ENCODE measurements around the gene CCND3. TPM values are rescaled to one million over a fixed set of nuclear protein-coding genes. Genes with fewer than 3 reads are reported as not detected.

Gene CCND3
- polyA plus RNA-seq, 2 of the 4 experiments (the other 2 are of a cell fraction): 112 to 228 TPM

- 93% methylated on average over 2 of the region's 2 CpGs for WGBS (ENCODE audit: missing lambda C conversion rate)
- TF ChIP-seq CBX8 (IDR thresholded peaks at IDR 0.05) (no peak), ZFP36 (IDR thresholded peaks at IDR 0.05; ENCODE audit: borderline replicate concordance, partially characterized antibody) (no peak), PBX3 (IDR thresholded peaks at IDR 0.05) (no peak), CHD2 (IDR thresholded peaks at IDR 0.05; ENCODE audit: low read length, partially characterized antibody) (no peak), SREBF2 (IDR thresholded peaks at IDR 0.05) (no peak), SMC3 (IDR thresholded peaks at IDR 0.05) (no peak), HES2 (IDR thresholded peaks at IDR 0.05) (no peak), TFCP2L1 (CRISPR knock-in tag; IDR thresholded peaks at IDR 0.05) (no peak), ZC3H11A (IDR thresholded peaks at IDR 0.05) (no peak), MAZ (IDR thresholded peaks at IDR 0.05; ENCODE audit: borderline replicate concordance, low read depth, low read length) (no peak), GATA3 (IDR thresholded peaks at IDR 0.05; ENCODE audit: borderline replicate concordance) (no peak), MAX (IDR thresholded peaks at IDR 0.05) (no peak), NR3C1 (IDR thresholded peaks at IDR 0.05) (no peak)
- Histone ChIP-seq H3K4me3 (no peak overlapping the region), H3K9me3 (no peaks in the 10 kb centered on the region), H3K27ac (no peak overlapping the region), H3K4me2 (no peak overlapping the region), H3K4me1 (peaks cover 7% of the 10 kb centered on the region; the same call in 1 of the 3 replicates)
- DNase-seq (ENCODE audit: low read depth in 1 of 2, low spot score in 1 of 2) (no peak), FAIRE-seq (no peak), ATAC-seq (no peak)
- CTCF ChIA-PET: no interaction called here
- POLR2A ChIA-PET: no interaction called here
Measured at GRCh38 chr6:41986339-41986738, 44.7 kb upstream of the CCND3 start.

GRCh38 chr6:41984623-41985022 lies 43.0 kb upstream of the CCND3 start:
- FAIRE-seq (no peak), DNase-seq (ENCODE audit: low read depth in 1 of 2, low spot score in 1 of 2) (no peak), ATAC-seq (no peak)
- Histone ChIP-seq H3K27ac (0 out of 6 replicates have a peak overlapping the region, but pooled peaks of 1 of the 2 experiments have one; percentile 16), H3K4me2 (no peak overlapping the region; the same call in 2 of the 3 replicates), H3K4me3 (no peak overlapping the region), H3K4me1 (peaks cover 10% of the 10 kb centered on the region; the same call in 1 of the 3 replicates), H3K9me3 (no peaks in the 10 kb centered on the region)
- ChIA-PET CTCF (interaction anchor here (1.5 kb wide), 1 partner anchor 26 kb away, joined by 3 read pairs; no protein-coding TSS in a partner anchor), POLR2A (no interaction called here)
- TF ChIP-seq NR3C1 (IDR thresholded peaks at IDR 0.05): no peak
- TF ChIP-seq HOXB13 (CRISPR knock-in tag; IDR thresholded peaks at IDR 0.05; ENCODE audit: low read depth): no peak
- TF ChIP-seq TFCP2L1 (CRISPR knock-in tag; IDR thresholded peaks at IDR 0.05): no peak
- TF ChIP-seq SREBF2 (IDR thresholded peaks at IDR 0.05): no peak
- TF ChIP-seq MAFK (IDR thresholded peaks at IDR 0.05; ENCODE audit: partially characterized antibody): no peak
- TF ChIP-seq KDM5A (IDR thresholded peaks at IDR 0.05): no peak
- no peak for TF ChIP-seq BCL3 (IDR thresholded peaks at IDR 0.05)
- TF ChIP-seq BHLHE40 (IDR thresholded peaks at IDR 0.05; ENCODE audit: low read depth, low read length): no peak
- TF ChIP-seq HEYL (CRISPR knock-in tag; IDR thresholded peaks at IDR 0.05): no peak
- TF ChIP-seq KDM1A (IDR thresholded peaks at IDR 0.05; ENCODE audit: low read depth): no peak
- TF ChIP-seq RCOR1 (IDR thresholded peaks at IDR 0.05; ENCODE audit: low read depth, low read length): no peak
- WGBS (ENCODE audit: missing lambda C conversion rate): 23% methylated on average over 4 of the region's 4 CpGs

- CTCF ChIA-PET: interaction anchor here (1.4 to 1.9 kb wide), 3 partner anchors 10 to 176 kb away, joined by 3 to 9 read pairs (median 5); partner anchors contain the start of genes BYSL and MED20
- Histone ChIP-seq H3K4me2 (peak overlapping the region; percentile 53), H3K4me1 (peaks cover 38% of the 10 kb centered on the region), H3K4me3 (no peak overlapping the region), H3K27ac (peak overlapping the region; percentile 57 to 89), H3K9me3 (no peaks in the 10 kb centered on the region)
- TF ChIP-seq JUNB (IDR thresholded peaks at IDR 0.05): 0 out of 2 replicates have a peak, but pooled peaks have one; percentile 6
- TF ChIP-seq GATA3 (IDR thresholded peaks at IDR 0.05; ENCODE audit: borderline replicate concordance): peak; percentile 36; the same call in 1 of the 2 replicates
- TF ChIP-seq MYC (IDR thresholded peaks at IDR 0.05; ENCODE audit: borderline replicate concordance, low read length): no peak
- TF ChIP-seq MAX (IDR thresholded peaks at IDR 0.05): 0 out of 2 replicates have a peak, but pooled peaks have one; percentile 14
- TF ChIP-seq FOSL2 (IDR thresholded peaks at IDR 0.05): no peak
- TF ChIP-seq FOSL2 (CRISPR knock-in tag; IDR thresholded peaks at IDR 0.05): peak; percentile 77
- WGBS (ENCODE audit: missing lambda C conversion rate): 26% methylated on average over 9 of the region's 9 CpGs
- DNase-seq (ENCODE audit: low read depth in 1 of 2, low spot score in 1 of 2): peak; percentile 50 to 73
- POLR2A ChIA-PET: no interaction called here
- ATAC-seq: peak; percentile 97
- no peak for FAIRE-seq
Measured at GRCh38 chr6:41976794-41977484, 35.3 kb upstream of the CCND3 start.

All from A549 (cell line).